SK-N-SH (cell line): ENCODE measurements around the gene ERVFRD-1. TPM values are rescaled to one million over a fixed set of nuclear protein-coding genes. Genes with fewer than 3 reads are reported as not detected.

Source experiments
- CTCF ChIA-PET: fragments of 300-600, 350-600 bp; formaldehyde crosslinking; extraction: SDS; loops from one replicate; lab custom pipeline; 2021; lab: Yijun Ruan, JAX
- POLR2A ChIA-PET: fragments of 350-600 bp; sonication (Branson Sonifier 250); formaldehyde crosslinking; extraction: SDS; loops from one replicate; lab custom pipeline; 2020; ENCODE audit warnings: antibody characterized with exemption, inconsistent platforms; lab: Yijun Ruan, JAX
- DNase-seq: peaks from one replicate; pipeline ENCODE4 v3.0.0; 2012
- H2AFZ ChIP-seq: fragments of 200-600 bp; sonication (generic); 2 replicates; pipeline ENCODE4 v1.8.1; 2016; ENCODE audit warnings: antibody characterized with exemption, mild to moderate bottlenecking, low read depth
- H3F3A ChIP-seq: fragments of 200-600 bp; sonication (generic); replicated peaks from 2 replicates; pipeline ENCODE3; 2016; ENCODE audit warnings: antibody characterized with exemption, mild to moderate bottlenecking; ENCODE audit not compliant: insufficient read depth
- H3K27ac ChIP-seq, 2 experiments: fragments of 200-500 bp in 1 of 2; fragments of 200-600 bp in 1 of 2; sonication (Bioruptor generic) in 1 of 2; sonication (generic), shearing (Covaris generic) in 1 of 2; 2 replicates each; pipeline versions ENCODE4 v1.5.1 to v1.6.1; 2014 to 2016; ENCODE audit warnings: low read depth in 2 of 2, inconsistent platforms in 1 of 2, low read length in 1 of 2, mild to moderate bottlenecking in 1 of 2, mixed read lengths in 1 of 2
- H3K27me3 ChIP-seq: fragments of 200-600 bp; sonication (generic), shearing (Covaris generic); 2 replicates; pipeline ENCODE4 v1.6.1; 2016; ENCODE audit warnings: mixed run types; ENCODE audit not compliant: insufficient read depth
- H3K36me3 ChIP-seq, 2 experiments: fragments of 200-500 bp in 1 of 2; fragments of 200-600 bp in 1 of 2; sonication (Bioruptor generic) in 1 of 2; sonication (generic) in 1 of 2; replicated peaks in 1 of 2; 2 replicates each; pipeline versions ENCODE3 to v1.5.1; 2014 to 2016; ENCODE audit warnings: low read length in 1 of 2, mild to moderate bottlenecking in 1 of 2; ENCODE audit not compliant: insufficient read depth in 2 of 2, control insufficient read depth in 1 of 2
- H3K4me1 ChIP-seq, 2 experiments: fragments of 200-500 bp in 1 of 2; fragments of 200-600 bp in 1 of 2; sonication (Bioruptor generic) in 1 of 2; sonication (generic), shearing (Covaris generic) in 1 of 2; 2 replicates each; pipeline versions ENCODE4 v1.5.1 to v1.6.1; 2014 to 2016; ENCODE audit warnings: low read depth in 1 of 2, low read length in 1 of 2, mixed run types in 1 of 2; ENCODE audit not compliant: insufficient read depth in 2 of 2, control insufficient read depth in 1 of 2
- H3K4me2 ChIP-seq: fragments of 200-600 bp; sonication (generic), shearing (Covaris generic); 2 replicates; pipeline ENCODE4 v1.6.1; 2017; ENCODE audit warnings: mixed run types
- H3K4me3 ChIP-seq, 2 experiments: fragments of 200-500 bp in 1 of 2; fragments of 200-600 bp in 1 of 2; sonication (Bioruptor generic) in 1 of 2; sonication (generic), shearing (Covaris generic) in 1 of 2; 2 replicates each; pipeline versions ENCODE4 v1.5.1 to v1.8.1; 2014 to 2016; ENCODE audit warnings: low read depth in 2 of 2, inconsistent platforms in 1 of 2, low read length in 1 of 2, mild to moderate bottlenecking in 1 of 2, mixed read lengths in 1 of 2, moderate library complexity in 1 of 2
- H3K79me2 ChIP-seq: fragments of 200-600 bp; sonication (generic); 2 replicates; pipeline ENCODE4 v1.8.1; 2017; ENCODE audit warnings: mild to moderate bottlenecking; ENCODE audit not compliant: insufficient read depth
- H3K9ac ChIP-seq: fragments of 200-600 bp; sonication (generic); 2 replicates; pipeline ENCODE4 v1.6.1; 2017; ENCODE audit warnings: mixed run types
- H3K9me2 ChIP-seq: fragments of 200-600 bp; sonication (generic); 2 replicates; pipeline ENCODE4 v1.6.1; 2017; ENCODE audit warnings: mixed run types
- H3K9me3 ChIP-seq: fragments of 200-600 bp; sonication (generic); 2 replicates; pipeline ENCODE4 v1.6.1; 2017; ENCODE audit warnings: mixed run types, mild to moderate bottlenecking, moderate library complexity
- H4K20me1 ChIP-seq: fragments of 200-600 bp; sonication (generic); 2 replicates; pipeline ENCODE4 v1.6.1; 2017; ENCODE audit warnings: mild to moderate bottlenecking, mixed run types; ENCODE audit not compliant: insufficient read depth
- FOSL2 ChIP-seq: IDR thresholded peaks from 2 replicates; pipeline ENCODE4 v1.4.0; 2012; ENCODE audit warnings: low read depth, mild to moderate bottlenecking, moderate library complexity, borderline replicate concordance
- FOXM1 ChIP-seq: IDR thresholded peaks from 2 replicates; pipeline ENCODE4 v1.4.0; 2012; ENCODE audit warnings: low read depth, mild to moderate bottlenecking
- IRF3 ChIP-seq: fragments of 150-350 bp; IDR thresholded peaks from 2 replicates; pipeline ENCODE4 v1.6.1; 2016; ENCODE audit warnings: mild to moderate bottlenecking, low read depth, low read length
- JUND ChIP-seq: IDR thresholded peaks from 2 replicates; pipeline ENCODE4 v1.4.0; 2012
- MEF2A ChIP-seq: IDR thresholded peaks from 2 replicates; pipeline ENCODE4 v1.4.0; 2012; ENCODE audit warnings: low read depth, borderline replicate concordance
- NFIC ChIP-seq: IDR thresholded peaks from 2 replicates; pipeline ENCODE4 v1.4.0; 2012; ENCODE audit warnings: borderline replicate concordance
- POLR2AphosphoS5 ChIP-seq: IDR thresholded peaks from 2 replicates; pipeline ENCODE4 v1.6.1; 2012; ENCODE audit warnings: low read depth, low read length
- RAD21 ChIP-seq: IDR thresholded peaks from 2 replicates; pipeline ENCODE4 v1.6.1; 2012; ENCODE audit warnings: mild to moderate bottlenecking, low read length
- RCOR1 ChIP-seq: fragments of 150-350 bp; IDR thresholded peaks from 2 replicates; pipeline ENCODE4 v1.6.1; 2017; ENCODE audit warnings: antibody characterized with exemption, low read length
- SMC3 ChIP-seq: IDR thresholded peaks from 2 replicates; pipeline ENCODE4 v1.6.1; 2012; ENCODE audit warnings: low read depth, low read length, improper control_type of control experiment
- TEAD4 ChIP-seq: IDR thresholded peaks from 2 replicates; pipeline ENCODE4 v1.4.0; 2012; ENCODE audit warnings: mild to moderate bottlenecking, borderline replicate concordance; ENCODE audit not compliant: insufficient read depth
- YY1 ChIP-seq: IDR thresholded peaks from 2 replicates; pipeline ENCODE4 v1.4.0; 2012; ENCODE audit warnings: low read depth, mild to moderate bottlenecking
- ZBTB33 ChIP-seq: IDR thresholded peaks from 2 replicates; pipeline ENCODE4 v1.4.0; 2012; ENCODE audit warnings: low read depth, borderline replicate concordance
- WGBS: methylation state at CpG from one replicate; pipeline ENCODE4 v1.1.6; 2017; ENCODE audit warnings: low lambda C conversion rate; 5-methylcytosine and 5-hydroxymethylcytosine counted together
- polyA plus RNA-seq, 3 experiments: library from polyadenylated mRNA; depleted of rRNA; stranded (reverse); fragments of >200 nt; gene quantifications; 2 replicates each; pipeline ENCODE4 v1.2.3, GENCODE V29; 2012

Gene ERVFRD-1
- polyA plus RNA-seq, 1 of the 3 experiments (the other 2 are of a cell fraction): not detected

GRCh38 chr6:11062083-11062482, 49.4 kb downstream of the ERVFRD-1 start:
- Histone ChIP-seq H3F3A (no peaks in the 10 kb centered on the region), H3K4me1 (no peaks in the 10 kb centered on the region), H3K36me3 (no peaks in the 10 kb centered on the region), H3K4me2 (no peak overlapping the region), H3K9me2 (no peaks in the 10 kb centered on the region), H3K27ac (no peak overlapping the region), H3K9me3 (no peaks in the 10 kb centered on the region), H3K27me3 (no peaks in the 10 kb centered on the region), H3K79me2 (no peaks in the 10 kb centered on the region), H2AFZ (no peak overlapping the region), H3K9ac (no peak overlapping the region), H4K20me1 (no peaks in the 10 kb centered on the region), H3K4me3 (no peak overlapping the region)
- POLR2A ChIA-PET: no interaction called here
- TF ChIP-seq ZBTB33 (no peak), JUND (no peak), NFIC (no peak), SMC3 (no peak), FOSL2 (no peak), TEAD4 (no peak), RAD21 (no peak), IRF3 (no peak), MEF2A (no peak), YY1 (no peak), FOXM1 (no peak)
- CTCF ChIA-PET: interaction anchor here (0.7 to 2.0 kb wide), 3 partner anchors 18 to 111 kb away, joined by 3 to 8 read pairs (median 6); partner anchors contain the start of gene ELOVL2
- DNase-seq: no peak
- WGBS: 72% methylated on average over 4 of the region's 4 CpGs

GRCh38 chr6:11058406-11058805, 53.1 kb downstream of the ERVFRD-1 start:
- Histone ChIP-seq H3K4me3 (no peak overlapping the region), H3K27me3 (no peaks in the 10 kb centered on the region), H3K4me1 (no peaks in the 10 kb centered on the region), H3K9me3 (no peaks in the 10 kb centered on the region), H3F3A (no peaks in the 10 kb centered on the region), H3K4me2 (no peak overlapping the region), H3K9me2 (no peaks in the 10 kb centered on the region), H2AFZ (no peak overlapping the region), H4K20me1 (no peaks in the 10 kb centered on the region), H3K9ac (no peak overlapping the region), H3K79me2 (no peaks in the 10 kb centered on the region), H3K27ac (no peak overlapping the region), H3K36me3 (no peaks in the 10 kb centered on the region)
- 87% methylated on average over 5 of the region's 5 CpGs for WGBS
- no peak for DNase-seq
- CTCF ChIA-PET: interaction anchor here (0.9 to 1.5 kb wide), 2 partner anchors 11 to 19 kb away, joined by 3 to 4 read pairs; no protein-coding TSS in a partner anchor
- POLR2A ChIA-PET: no interaction called here
- TF ChIP-seq RCOR1 (no peak), NFIC (no peak), POLR2AphosphoS5 (no peak), RAD21 (no peak)
